ENCODE results near the gene CHN1. TPM values are rescaled to one million over a fixed set of nuclear protein-coding genes. Genes with fewer than 3 reads are reported as not detected.

Gene CHN1
- total RNA-seq, 1 donor from 2014 or later: 26.3 TPM

DNA sequence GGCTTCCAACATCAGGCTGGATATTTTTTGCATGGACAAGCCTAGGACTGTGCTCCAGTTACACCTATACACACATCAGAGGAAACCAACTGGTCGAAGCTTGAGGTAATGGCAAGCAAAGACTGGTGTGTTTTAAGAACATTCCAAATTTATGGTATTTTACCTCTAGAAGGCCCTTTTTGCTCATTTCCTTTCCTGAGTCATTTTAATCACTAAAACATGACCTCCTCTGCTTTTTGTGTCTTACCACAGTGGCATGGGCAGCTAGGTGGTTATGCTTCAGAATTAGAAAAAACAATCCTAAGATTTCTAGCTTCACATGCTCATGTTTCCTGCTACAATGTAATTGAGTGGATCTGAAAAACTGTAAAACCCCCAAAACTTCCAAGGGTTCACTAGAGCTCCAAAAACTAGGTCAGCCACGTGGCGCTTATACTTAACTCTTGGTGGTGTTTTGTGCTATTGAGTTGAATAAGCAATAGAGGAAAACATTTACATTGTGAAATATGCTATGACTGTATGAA lies 210.3 kb downstream of the CHN1 start:
- H3K9me3 Mint-ChIP-seq (ENCODE audit: unreplicated experiment): no peaks in the 10 kb centered on the region
- H3K27ac Mint-ChIP-seq (ENCODE audit: unreplicated experiment): no peak overlapping the region
- peaks cover 4% of the 10 kb centered on the region for H3K36me3 Mint-ChIP-seq (ENCODE audit: low read depth, unreplicated experiment)
- no peak overlapping the region for H3K4me3 Mint-ChIP-seq (ENCODE audit: unreplicated experiment)
- DNase-seq (ENCODE audit: low spot score): no peak
- H3K27me3 Mint-ChIP-seq (ENCODE audit: unreplicated experiment): no peaks in the 10 kb centered on the region
- peaks cover 17% of the 10 kb centered on the region for H3K4me1 Mint-ChIP-seq (ENCODE audit: unreplicated experiment)
- TF ChIP-seq CTCF (IDR thresholded peaks at IDR 0.05; ENCODE audit: unreplicated experiment): no peak

DNA sequence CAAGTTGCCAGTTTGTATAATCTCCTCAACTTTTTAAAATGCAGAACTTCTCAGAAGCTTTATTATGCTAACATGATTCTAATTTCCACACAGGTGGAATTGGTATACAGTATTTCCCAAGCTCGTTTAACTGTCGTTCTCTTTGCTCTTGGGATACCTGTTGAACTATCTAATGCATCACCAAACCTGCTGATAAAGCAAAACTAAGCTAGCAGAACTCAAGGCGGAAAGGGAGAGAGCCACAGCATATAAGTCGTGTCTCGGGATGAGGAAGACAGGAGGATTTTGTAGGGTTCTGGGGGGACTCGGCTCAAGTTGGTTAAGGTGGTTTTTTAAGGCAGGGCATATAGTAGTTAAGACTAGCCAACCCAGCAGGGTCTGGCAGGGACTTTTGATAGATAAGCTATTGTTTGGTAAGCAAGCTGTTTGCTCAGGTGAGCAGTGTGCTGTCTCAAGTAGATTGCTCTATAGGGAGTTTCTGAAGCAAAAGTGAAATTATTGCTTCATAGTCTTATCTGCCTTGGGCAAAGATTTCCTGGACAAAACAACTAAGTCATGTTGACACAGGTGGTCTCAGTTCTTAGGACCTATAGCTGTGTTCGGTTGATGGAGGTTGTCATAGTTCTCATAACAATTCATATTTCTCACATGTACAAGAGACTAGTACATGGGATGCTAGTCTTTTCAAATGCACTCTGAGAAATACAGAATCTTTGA lies 212.7 kb downstream of the CHN1 start:
- no peaks in the 10 kb centered on the region for H3K9me3 Mint-ChIP-seq (ENCODE audit: unreplicated experiment)
- H3K27ac Mint-ChIP-seq (ENCODE audit: unreplicated experiment): no peak overlapping the region
- no peaks in the 10 kb centered on the region for H3K36me3 Mint-ChIP-seq (ENCODE audit: low read depth, unreplicated experiment)
- H3K4me3 Mint-ChIP-seq (ENCODE audit: unreplicated experiment): no peak overlapping the region
- H3K27me3 Mint-ChIP-seq (ENCODE audit: unreplicated experiment): no peaks in the 10 kb centered on the region
- TF ChIP-seq CTCF (IDR thresholded peaks at IDR 0.05; ENCODE audit: unreplicated experiment): no peak
- DNase-seq (ENCODE audit: low spot score): no peak
- peaks cover 17% of the 10 kb centered on the region for H3K4me1 Mint-ChIP-seq (ENCODE audit: unreplicated experiment)

- Mint-ChIP-seq H3K27ac (ENCODE audit: unreplicated experiment) (no peak overlapping the region), H3K27me3 (ENCODE audit: unreplicated experiment) (no peaks in the 10 kb centered on the region), H3K4me1 (ENCODE audit: unreplicated experiment) (peaks cover 17% of the 10 kb centered on the region), H3K36me3 (ENCODE audit: low read depth, unreplicated experiment) (no peaks in the 10 kb centered on the region), H3K4me3 (ENCODE audit: unreplicated experiment) (no peak overlapping the region), H3K9me3 (ENCODE audit: unreplicated experiment) (no peaks in the 10 kb centered on the region)
- DNase-seq (ENCODE audit: low spot score): no peak
- TF ChIP-seq CTCF (IDR thresholded peaks at IDR 0.05; ENCODE audit: unreplicated experiment): no peak
Measured at GRCh38 chr2:174791746-174792280, 213.4 kb downstream of the CHN1 start.

DNA sequence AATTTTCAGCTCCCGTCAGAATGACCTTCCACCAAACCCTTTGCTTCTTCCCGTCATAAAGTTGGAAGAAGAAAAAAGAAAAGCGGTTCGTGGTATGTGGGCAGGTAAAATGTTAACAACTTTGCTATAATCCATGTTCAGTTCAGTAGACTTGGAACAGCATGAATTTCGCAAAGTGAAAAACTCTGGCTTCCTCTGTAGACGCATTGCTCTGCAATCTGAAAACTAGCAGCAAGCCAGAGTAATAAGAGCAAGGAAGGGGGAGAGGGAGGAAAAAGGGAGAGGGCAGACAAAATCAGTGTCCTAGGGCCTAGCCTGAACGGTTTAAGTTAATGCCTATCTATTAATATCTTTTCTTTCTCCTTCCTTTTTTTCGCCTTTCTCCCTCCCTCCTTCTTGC lies 214.2 kb downstream of the CHN1 start:
- no peak for DNase-seq (ENCODE audit: low spot score)
- Mint-ChIP-seq H3K27ac (ENCODE audit: unreplicated experiment) (no peak overlapping the region), H3K9me3 (ENCODE audit: unreplicated experiment) (no peaks in the 10 kb centered on the region), H3K4me3 (ENCODE audit: unreplicated experiment) (no peak overlapping the region), H3K4me1 (ENCODE audit: unreplicated experiment) (peaks cover 17% of the 10 kb centered on the region), H3K27me3 (ENCODE audit: unreplicated experiment) (no peaks in the 10 kb centered on the region), H3K36me3 (ENCODE audit: low read depth, unreplicated experiment) (no peaks in the 10 kb centered on the region)
- no peak for TF ChIP-seq CTCF (IDR thresholded peaks at IDR 0.05; ENCODE audit: unreplicated experiment)

GRCh38 chr2:174789001-174789400 lies 216.2 kb downstream of the CHN1 start:
- no peak for TF ChIP-seq CTCF (IDR thresholded peaks at IDR 0.05; ENCODE audit: unreplicated experiment)
- Mint-ChIP-seq H3K27me3 (ENCODE audit: unreplicated experiment) (no peaks in the 10 kb centered on the region), H3K27ac (ENCODE audit: unreplicated experiment) (no peak overlapping the region), H3K36me3 (ENCODE audit: low read depth, unreplicated experiment) (no peaks in the 10 kb centered on the region), H3K9me3 (ENCODE audit: unreplicated experiment) (no peaks in the 10 kb centered on the region), H3K4me1 (ENCODE audit: unreplicated experiment) (peaks cover 17% of the 10 kb centered on the region), H3K4me3 (ENCODE audit: unreplicated experiment) (no peak overlapping the region)
- no peak for DNase-seq (ENCODE audit: low spot score)
